ENCODE data around the gene ACER2.
A peak's percentile ranks its signal among the peaks of the same experiment; 100 is the strongest.
"Not testable (repeated sequence)": the region's sequence is repeated elsewhere in the genome, so short reads cannot be mapped to it uniquely, and the experiment has no call there.

ACER2 gene

GRCh38 chr9:19408693-19409400 is at the start of gene ACER2:
TSS of gene ACER2 (plus strand) at chr9:19409009. CDS start at chr9:19409085, 76 bp downstream.
- H3K9me3 Mint-ChIP-seq, result peaks cover 0 to 2% of the 10 kb centered on the region in 2 donors
- ATAC-seq, result peak; percentile 93

GRCh38 chr9:19369107-19369506 is 39.7 kb upstream of the ACER2 start:
- H3K27ac Mint-ChIP-seq, result peak overlapping the region in 1 of 2 donors; percentile 14
- no peaks in the 10 kb centered on the region for H3K27me3 Mint-ChIP-seq
- DNase-seq (no peak), ATAC-seq (no peak)
- peaks cover 6% of the 10 kb centered on the region for H3K4me1 Mint-ChIP-seq
- no peak overlapping the region for H3K4me3 Mint-ChIP-seq
- no peaks in the 10 kb centered on the region for H3K9me3 Mint-ChIP-seq

More at GRCh38 chr9:19408693-19409400, at the start of gene ACER2:
- H3K27ac Mint-ChIP-seq, result peak within 1 kb of the TSS; percentile 80 to 91
- H3K27me3 Mint-ChIP-seq, result peaks cover 8% of the 10 kb centered on the region
- peak within 1 kb of the TSS; percentile 97 to 98 for H3K4me3 Mint-ChIP-seq
- DNase-seq, result peak; percentile 94
- H3K4me1 Mint-ChIP-seq, result peaks cover 26% of the 10 kb centered on the region

GRCh38 chr9:19371942-19372341 is 36.9 kb upstream of the ACER2 start:
- DNase-seq (no peak), ATAC-seq (no peak)
- Mint-ChIP-seq H3K9me3 (no peaks in the 10 kb centered on the region), H3K27ac (no peak overlapping the region), H3K4me3 (no peak overlapping the region), H3K4me1 (peaks cover 18% of the 10 kb centered on the region), H3K27me3 (no peaks in the 10 kb centered on the region)

- Mint-ChIP-seq H3K4me1 (peaks cover 24% of the 10 kb centered on the region), H3K4me3 (no peak overlapping the region), H3K9me3 (no peaks in the 10 kb centered on the region), H3K27me3 (no peaks in the 10 kb centered on the region), H3K27ac (no peak overlapping the region)
- no peak for DNase-seq
- no peak for ATAC-seq
These were observed 36.2 kb upstream of the ACER2 start for GRCh38 chr9:19372567-19372966.

GRCh38 chr9:19373527-19373926 is 35.3 kb upstream of the ACER2 start:
- Mint-ChIP-seq H3K9me3 (no peaks in the 10 kb centered on the region), H3K27me3 (no peaks in the 10 kb centered on the region), H3K27ac (peak overlapping the region in 1 of 2 donors; percentile 74), H3K4me1 (peaks cover 32% of the 10 kb centered on the region), H3K4me3 (no peak overlapping the region)
- ATAC-seq, result no peak
- DNase-seq, result no peak

DNA sequence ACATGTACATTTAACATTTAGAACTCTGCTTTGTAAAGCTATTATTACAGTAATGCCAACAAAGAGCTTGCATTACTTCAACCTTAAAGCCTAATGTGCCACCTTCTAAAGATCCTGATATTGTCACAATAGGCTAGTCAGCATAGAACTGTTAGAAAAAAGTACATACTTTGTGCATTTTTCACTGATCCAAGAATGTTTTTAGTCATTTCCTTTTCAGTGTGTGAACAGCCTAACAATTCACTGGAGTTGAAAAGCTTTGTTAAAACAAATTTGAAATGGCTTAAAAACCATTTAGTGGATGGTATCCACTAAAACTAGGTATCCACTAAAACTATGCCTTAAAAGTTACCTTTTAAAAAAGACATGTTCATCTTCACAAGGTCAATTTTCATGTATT is 33.3 kb upstream of the ACER2 start:
- no peak overlapping the region for H3K27ac Mint-ChIP-seq
- H3K4me3 Mint-ChIP-seq, result no peak overlapping the region
- ATAC-seq (no peak), DNase-seq (no peak)
- H3K9me3 Mint-ChIP-seq, result no peaks in the 10 kb centered on the region
- H3K27me3 Mint-ChIP-seq, result no peaks in the 10 kb centered on the region
- H3K4me1 Mint-ChIP-seq, result peaks cover 35% of the 10 kb centered on the region

GRCh38 chr9:19376931-19377330 is 31.9 kb upstream of the ACER2 start:
- no peaks in the 10 kb centered on the region for H3K27me3 Mint-ChIP-seq
- no peaks in the 10 kb centered on the region for H3K9me3 Mint-ChIP-seq
- DNase-seq (no peak), ATAC-seq (no peak)
- peak overlapping the region in 1 of 2 donors; percentile 34 for H3K27ac Mint-ChIP-seq
- H3K4me1 Mint-ChIP-seq, result peaks cover 46% of the 10 kb centered on the region
- H3K4me3 Mint-ChIP-seq, result peak overlapping the region; percentile 97

DNA sequence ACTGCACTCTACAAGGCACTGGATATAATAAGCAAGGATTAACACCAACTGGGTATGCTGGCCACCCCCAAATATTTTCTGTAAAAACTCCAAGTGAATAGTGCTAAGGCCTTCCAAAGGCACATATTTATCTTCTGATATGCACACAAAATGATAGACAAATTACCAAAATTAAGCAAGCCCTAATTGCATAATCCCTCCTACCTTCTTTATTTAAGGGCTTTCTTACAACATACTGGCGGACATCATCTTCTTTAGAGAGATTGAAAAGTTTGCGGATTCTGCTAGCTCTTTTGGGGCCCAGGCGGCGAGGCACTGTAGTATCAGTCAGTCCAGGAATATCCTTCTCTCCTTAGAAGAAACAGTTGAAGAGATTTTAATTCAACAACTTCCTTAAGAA is 30.6 kb upstream of the ACER2 start:
- H3K27me3 Mint-ChIP-seq, result no peaks in the 10 kb centered on the region
- H3K4me3 Mint-ChIP-seq, result peak overlapping the region; percentile 97
- ATAC-seq, result no peak
- H3K9me3 Mint-ChIP-seq, result no peaks in the 10 kb centered on the region
- H3K27ac Mint-ChIP-seq, result peak overlapping the region; percentile 100
- no peak for DNase-seq
- peaks cover 52% of the 10 kb centered on the region for H3K4me1 Mint-ChIP-seq

DNA sequence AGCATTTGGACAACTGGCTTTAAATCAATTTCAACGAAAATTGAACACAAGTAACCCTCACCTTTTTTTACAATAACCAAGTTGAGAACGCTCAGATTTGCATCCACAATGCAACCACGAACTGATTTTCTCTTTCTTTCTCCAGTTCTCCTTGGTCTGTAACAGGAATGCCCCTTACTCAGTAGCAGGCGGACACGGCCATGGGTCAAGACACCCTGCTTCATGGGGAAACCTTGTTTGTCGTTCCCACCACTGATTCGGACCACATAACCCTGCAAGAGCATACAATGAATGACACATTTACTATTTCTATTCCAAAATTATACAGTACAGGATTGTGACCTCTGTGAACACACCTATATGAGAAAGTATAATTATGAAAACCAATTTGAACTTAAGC is 30.2 kb upstream of the ACER2 start:
- H3K27me3 Mint-ChIP-seq, result no peaks in the 10 kb centered on the region
- H3K4me1 Mint-ChIP-seq, result peaks cover 52% of the 10 kb centered on the region
- H3K27ac Mint-ChIP-seq, result peak overlapping the region; percentile 100
- H3K4me3 Mint-ChIP-seq, result peak overlapping the region; percentile 97
- ATAC-seq (no peak), DNase-seq (no peak)
- H3K9me3 Mint-ChIP-seq, result no peaks in the 10 kb centered on the region

DNA sequence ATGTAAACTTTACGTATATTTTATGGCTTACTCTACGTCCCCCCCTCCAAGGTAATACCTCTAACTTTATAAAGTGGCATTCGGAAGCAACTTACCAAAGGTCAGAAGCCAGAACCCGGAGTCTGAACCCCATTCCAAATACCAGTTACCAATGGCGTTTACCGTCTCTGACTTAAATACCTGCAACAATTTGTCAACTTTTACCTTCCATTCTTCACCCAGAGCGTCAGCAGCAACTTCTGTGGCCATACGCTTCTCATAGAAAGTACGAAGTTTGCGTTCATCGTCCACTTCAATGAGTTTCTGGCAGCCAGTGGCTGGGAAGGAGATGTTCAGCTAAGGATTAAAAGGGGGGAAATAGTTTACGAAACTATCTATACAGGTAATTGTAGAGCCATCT is 29.5 kb upstream of the ACER2 start:
- H3K4me3 Mint-ChIP-seq, result peak overlapping the region; percentile 97
- H3K4me1 Mint-ChIP-seq, result peaks cover 52% of the 10 kb centered on the region
- H3K27ac Mint-ChIP-seq, result peak overlapping the region; percentile 100
- H3K9me3 Mint-ChIP-seq, result no peaks in the 10 kb centered on the region
- no peaks in the 10 kb centered on the region for H3K27me3 Mint-ChIP-seq
- DNase-seq (no peak), ATAC-seq (no peak)

- H3K9me3 Mint-ChIP-seq, result no peaks in the 10 kb centered on the region
- no peaks in the 10 kb centered on the region for H3K27me3 Mint-ChIP-seq
- no peak for DNase-seq
- peak overlapping the region; percentile 100 for H3K27ac Mint-ChIP-seq
- peaks cover 52% of the 10 kb centered on the region for H3K4me1 Mint-ChIP-seq
- H3K4me3 Mint-ChIP-seq, result peak overlapping the region; percentile 97
- ATAC-seq, result peak; percentile 50
These were observed 29.1 kb upstream of the ACER2 start for GRCh38 chr9:19379697-19380046.

DNA sequence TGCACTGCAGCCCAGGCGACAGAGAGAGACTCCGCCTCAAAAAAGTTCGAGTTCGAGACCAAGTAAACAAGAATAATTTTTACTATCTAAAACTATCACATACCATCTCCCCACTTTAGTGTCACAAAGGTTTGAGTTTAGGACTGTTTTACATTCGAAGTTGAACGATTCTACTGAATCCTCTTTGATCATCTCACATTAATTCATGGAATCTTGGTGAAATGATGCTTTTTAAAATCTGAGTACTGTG is 28.1 kb upstream of the ACER2 start:
- ATAC-seq, result no peak
- Mint-ChIP-seq H3K27ac (peak overlapping the region; percentile 96 to 100), H3K4me1 (peaks cover 44% of the 10 kb centered on the region), H3K4me3 (peak overlapping the region; percentile 97), H3K27me3 (no peaks in the 10 kb centered on the region), H3K9me3 (no peaks in the 10 kb centered on the region)
- no peak for DNase-seq

- no peak overlapping the region for H3K4me3 Mint-ChIP-seq
- ATAC-seq, result no peak
- H3K9me3 Mint-ChIP-seq, result no peaks in the 10 kb centered on the region
- no peak overlapping the region for H3K27ac Mint-ChIP-seq
- H3K4me1 Mint-ChIP-seq, result peaks cover 35% of the 10 kb centered on the region
- no peaks in the 10 kb centered on the region for H3K27me3 Mint-ChIP-seq
- DNase-seq, result no peak
These were observed 27.2 kb upstream of the ACER2 start for GRCh38 chr9:19381656-19382055.

GRCh38 chr9:19385212-19385611 is 23.6 kb upstream of the ACER2 start:
- not testable (repeated sequence) for H3K4me3 Mint-ChIP-seq, H3K27ac Mint-ChIP-seq

GRCh38 chr9:19385786-19386501 is 22.9 kb upstream of the ACER2 start:
- no peak overlapping the region for H3K27ac Mint-ChIP-seq
- no peaks in the 10 kb centered on the region for H3K9me3 Mint-ChIP-seq
- no peak for ATAC-seq
- DNase-seq, result no peak
- no peak overlapping the region for H3K4me3 Mint-ChIP-seq
- peaks cover 7% of the 10 kb centered on the region for H3K27me3 Mint-ChIP-seq
- H3K4me1 Mint-ChIP-seq, result peaks cover 15% of the 10 kb centered on the region

More at GRCh38 chr9:19385212-19385611, 23.6 kb upstream of the ACER2 start:
- DNase-seq, H3K27me3 Mint-ChIP-seq, ATAC-seq, H3K9me3 Mint-ChIP-seq: not testable (repeated sequence)
- H3K4me1 Mint-ChIP-seq, result peaks cover 17% of the 10 kb centered on the region

- H3K4me3 Mint-ChIP-seq, result no peak overlapping the region
- no peak overlapping the region for H3K27ac Mint-ChIP-seq
- peaks cover 9% of the 10 kb centered on the region for H3K4me1 Mint-ChIP-seq
- DNase-seq (no peak), ATAC-seq (no peak)
- H3K9me3 Mint-ChIP-seq, result no peaks in the 10 kb centered on the region
- H3K27me3 Mint-ChIP-seq, result peaks cover 7% of the 10 kb centered on the region
These were observed 22.2 kb upstream of the ACER2 start for GRCh38 chr9:19386502-19387044.
